ENCODE data around the gene SLC26A9. TPM values are rescaled to one million over a fixed set of nuclear protein-coding genes. Genes with fewer than 3 reads are reported as not detected.

Gene SLC26A9
- polyA plus RNA-seq, 1 of the 3 experiments (the other 2 are of a cell fraction) = not detected

DNA sequence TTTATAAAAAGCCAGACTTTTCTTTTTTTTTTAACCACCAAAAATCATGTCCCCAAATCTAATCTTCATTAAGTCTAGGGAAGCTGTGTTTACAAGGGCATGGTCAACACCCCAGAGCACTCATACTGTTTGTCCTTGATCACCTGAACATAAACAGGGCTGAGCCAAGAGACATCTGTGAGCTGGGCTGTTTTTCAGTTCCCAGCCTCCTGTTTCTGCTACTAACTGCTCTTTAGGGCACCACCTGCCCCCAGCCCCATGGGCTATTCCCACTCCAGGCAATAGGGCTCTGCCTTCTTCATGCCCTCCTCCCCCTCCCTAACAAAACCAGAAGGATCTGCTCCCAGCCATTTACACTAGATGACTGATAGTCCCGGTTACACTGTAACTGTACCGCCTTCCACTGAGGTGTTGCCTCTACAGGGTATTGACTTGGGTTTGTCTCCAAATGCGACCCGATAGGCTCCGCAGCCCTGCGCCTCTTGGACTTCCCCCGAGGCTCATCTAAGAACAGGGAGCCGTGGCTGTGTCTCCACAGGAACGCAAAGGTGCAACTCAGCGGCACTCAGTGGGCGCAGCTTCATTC is 11.7 kb upstream of the SLC26A9 start:
- Histone ChIP-seq H3K27me3 (ENCODE audit: insufficient read depth) (peaks cover 32% of the 10 kb centered on the region; the same call in 1 of the 2 replicates), H3K4me1 (ENCODE audit: control insufficient read depth in 1 of 2, insufficient read depth in 2 of 2, low read depth in 1 of 2, low read length in 1 of 2) (peaks cover 0 to 3% of the 10 kb centered on the region in 2 experiments; a peak in 1 of 4 replicates), H2AFZ (ENCODE audit: low read depth) (no peak overlapping the region), H3K4me2 (no peak overlapping the region), H3K9me3 (no peaks in the 10 kb centered on the region), H3K79me2 (ENCODE audit: insufficient read depth) (no peaks in the 10 kb centered on the region), H3K9ac (no peak overlapping the region), H3F3A (replicated peaks; ENCODE audit: insufficient read depth) (no peaks in the 10 kb centered on the region), H3K27ac (ENCODE audit: low read depth in 2 of 2, low read length in 1 of 2) (no peak overlapping the region), H4K20me1 (ENCODE audit: insufficient read depth) (no peaks in the 10 kb centered on the region), H3K9me2 (no peaks in the 10 kb centered on the region), H3K4me3 (ENCODE audit: low read depth in 2 of 2, low read length in 1 of 2) (no peak overlapping the region), H3K36me3 (replicated peaks in 1 of 2; ENCODE audit: control insufficient read depth in 1 of 2, insufficient read depth in 2 of 2, low read length in 1 of 2) (no peaks in the 10 kb centered on the region)
- WGBS (ENCODE audit: low lambda C conversion rate) = 24% methylated on average over 11 of the region's 11 CpGs
- no peak for DNase-seq
- ChIA-PET CTCF (interaction anchor here (1.1 to 22.3 kb wide), 3 partner anchors 13 to 36 kb away, joined by 3 to 197 read pairs (median 3); no protein-coding TSS in a partner anchor), POLR2A (no interaction called here)
- no peak for TF ChIP-seq USF2 (IDR thresholded peaks at IDR 0.05; ENCODE audit: borderline replicate concordance, low read depth, low read length)
- no peak for TF ChIP-seq EZH2phosphoT487 (IDR thresholded peaks at IDR 0.05; ENCODE audit: borderline replicate concordance, low read depth)
- no peak for TF ChIP-seq CHD2 (IDR thresholded peaks at IDR 0.05; ENCODE audit: low read length, partially characterized antibody)
- TF ChIP-seq CTCF (IDR thresholded peaks at IDR 0.05) = no peak
- TF ChIP-seq MEF2A (IDR thresholded peaks at IDR 0.05; ENCODE audit: borderline replicate concordance, low read depth) = no peak
- no peak for TF ChIP-seq YY1 (IDR thresholded peaks at IDR 0.05; ENCODE audit: low read depth)
- no peak for TF ChIP-seq GATA2 (CRISPR knock-in tag; IDR thresholded peaks at IDR 0.05)
- TF ChIP-seq, protein P1, sequence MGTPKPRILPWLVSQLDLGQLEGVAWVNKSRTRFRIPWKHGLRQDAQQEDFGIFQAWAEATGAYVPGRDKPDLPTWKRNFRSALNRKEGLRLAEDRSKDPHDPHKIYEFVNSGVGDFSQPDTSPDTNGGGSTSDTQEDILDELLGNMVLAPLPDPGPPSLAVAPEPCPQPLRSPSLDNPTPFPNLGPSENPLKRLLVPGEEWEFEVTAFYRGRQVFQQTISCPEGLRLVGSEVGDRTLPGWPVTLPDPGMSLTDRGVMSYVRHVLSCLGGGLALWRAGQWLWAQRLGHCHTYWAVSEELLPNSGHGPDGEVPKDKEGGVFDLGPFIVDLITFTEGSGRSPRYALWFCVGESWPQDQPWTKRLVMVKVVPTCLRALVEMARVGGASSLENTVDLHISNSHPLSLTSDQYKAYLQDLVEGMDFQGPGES (IDR thresholded peaks at IDR 0.05; ENCODE audit: low read depth, low read length) = no peak
- TF ChIP-seq MXI1 (IDR thresholded peaks at IDR 0.05; ENCODE audit: low read depth, low read length) = no peak
- TF ChIP-seq SMC3 (IDR thresholded peaks at IDR 0.05; ENCODE audit: low read depth, low read length) = no peak

DNA sequence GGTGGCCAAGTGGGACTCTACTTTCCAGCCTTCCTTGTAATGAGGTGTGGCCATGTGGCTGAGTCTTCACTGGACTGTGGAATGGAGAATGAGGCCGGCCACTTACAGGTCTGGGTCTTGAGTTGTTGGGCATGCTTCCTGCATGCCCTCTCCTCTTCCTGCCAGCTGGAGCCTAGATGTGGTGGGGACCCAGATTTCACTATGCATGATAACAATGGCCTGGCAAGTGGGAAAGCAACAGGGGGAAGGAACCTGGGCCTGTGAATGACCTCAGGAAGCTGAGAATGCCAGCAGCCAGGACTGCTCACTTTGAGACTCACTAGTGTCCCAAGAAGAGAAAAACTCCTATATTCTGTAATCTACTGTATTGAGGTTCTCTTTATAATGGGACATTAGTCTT is 8.5 kb upstream of the SLC26A9 start:
- Histone ChIP-seq H2AFZ (ENCODE audit: low read depth) (no peak overlapping the region), H3F3A (replicated peaks; ENCODE audit: insufficient read depth) (no peaks in the 10 kb centered on the region), H3K9me3 (no peaks in the 10 kb centered on the region), H3K4me3 (ENCODE audit: low read depth in 2 of 2, low read length in 1 of 2) (no peak overlapping the region), H3K27ac (ENCODE audit: low read depth in 2 of 2, low read length in 1 of 2) (no peak overlapping the region), H3K9me2 (no peaks in the 10 kb centered on the region), H3K36me3 (replicated peaks in 1 of 2; ENCODE audit: control insufficient read depth in 1 of 2, insufficient read depth in 2 of 2, low read length in 1 of 2) (no peaks in the 10 kb centered on the region), H4K20me1 (ENCODE audit: insufficient read depth) (no peaks in the 10 kb centered on the region), H3K9ac (no peak overlapping the region), H3K27me3 (ENCODE audit: insufficient read depth) (peaks cover 19% of the 10 kb centered on the region; the same call in 1 of the 2 replicates), H3K4me2 (no peak overlapping the region), H3K79me2 (ENCODE audit: insufficient read depth) (no peaks in the 10 kb centered on the region), H3K4me1 (ENCODE audit: control insufficient read depth in 1 of 2, insufficient read depth in 2 of 2, low read depth in 1 of 2, low read length in 1 of 2) (peaks cover 0 to 3% of the 10 kb centered on the region in 2 experiments; a peak in 1 of 4 replicates)
- POLR2A ChIA-PET = no interaction called here
- no peak for DNase-seq
- WGBS (ENCODE audit: low lambda C conversion rate) = 50% methylated on average over 1 of the region's 1 CpG
- CTCF ChIA-PET = interaction anchor here (1.2 to 22.3 kb wide), 4 partner anchors 26 to 160 kb away, joined by 3 to 197 read pairs (median 12); no protein-coding TSS in a partner anchor
- TF ChIP-seq SMC3 (IDR thresholded peaks at IDR 0.05; ENCODE audit: low read depth, low read length) (no peak), JUND (IDR thresholded peaks at IDR 0.05) (no peak), GATA2 (CRISPR knock-in tag; IDR thresholded peaks at IDR 0.05) (no peak), MXI1 (IDR thresholded peaks at IDR 0.05; ENCODE audit: low read depth, low read length) (no peak)
- TF ChIP-seq, protein P2, sequence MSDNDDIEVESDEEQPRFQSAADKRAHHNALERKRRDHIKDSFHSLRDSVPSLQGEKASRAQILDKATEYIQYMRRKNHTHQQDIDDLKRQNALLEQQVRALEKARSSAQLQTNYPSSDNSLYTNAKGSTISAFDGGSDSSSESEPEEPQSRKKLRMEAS (IDR thresholded peaks at IDR 0.05; ENCODE audit: low read depth) = no peak
